K562 (cell line): ENCODE results near the gene KLHL12. TPM values are rescaled to one million over a fixed set of nuclear protein-coding genes. Genes with fewer than 3 reads are reported as not detected.

Experiments used
- ATF3 ChIP-seq, 2 experiments: fragments of 450-650 bp in 1 of 2; sonication (generic) in 1 of 2; formaldehyde crosslinking in 1 of 2; IDR thresholded peaks in 1 of 2; conservative IDR thresholded peaks in 1 of 2; 2 replicates each; pipeline versions ENCODE4 v1.6.1 to v1.8.1; 2016 to 2023; ENCODE audit warnings: mild to moderate bottlenecking in 2 of 2, moderate library complexity in 2 of 2, inconsistent platforms in 1 of 2, missing genetic modification reagents in 1 of 2
- BHLHE40 ChIP-seq: IDR thresholded peaks from 2 replicates; pipeline ENCODE4 v1.6.1; 2011; ENCODE audit warnings: low read length, improper control_type of control experiment
- ETV1 ChIP-seq: fragments of 450-650 bp; conservative IDR thresholded peaks from 2 replicates; pipeline ENCODE4 v1.6.1; 2016; ENCODE audit warnings: missing genetic modification characterization, control low read depth, low read depth, missing compliant biosample characterization
- HES1 ChIP-seq: fragments of 450-650 bp; IDR thresholded peaks from 2 replicates; pipeline ENCODE4 v1.6.1; 2016; ENCODE audit warnings: low read depth, mild to moderate bottlenecking, moderate library complexity
- ILK ChIP-seq: fragments of 450-650 bp; IDR thresholded peaks from 2 replicates; pipeline ENCODE4 v1.6.1; 2016; ENCODE audit warnings: missing genetic modification characterization, low read depth, mild to moderate bottlenecking, missing compliant biosample characterization, moderate library complexity, borderline replicate concordance
- KAT2B ChIP-seq: IDR thresholded peaks from one replicate; pipeline ENCODE4 v1.6.1; 2012; ENCODE audit warnings: low read depth, mild to moderate bottlenecking, control low read depth, inconsistent platforms, low read length, moderate library complexity
- KAT7 ChIP-seq: sonication (generic); formaldehyde crosslinking; IDR thresholded peaks from 2 replicates; pipeline ENCODE4 v1.8.0; 2022; ENCODE audit warnings: missing genetic modification reagents, mild to moderate bottlenecking, borderline replicate concordance
- MITF ChIP-seq: IDR thresholded peaks from 2 replicates; pipeline ENCODE4 v1.6.1; 2014; ENCODE audit warnings: antibody characterized with exemption
- MNT ChIP-seq, 2 experiments: fragments of 450-650 bp; conservative IDR thresholded peaks; 2 replicates each; pipeline ENCODE4 v1.6.1; 2017; ENCODE audit warnings: mild to moderate bottlenecking in 2 of 2, moderate library complexity in 2 of 2
- NEUROD1 ChIP-seq: fragments of 150-350 bp; IDR thresholded peaks from 2 replicates; pipeline ENCODE4 v1.6.1; 2014; ENCODE audit warnings: borderline replicate concordance, low read length, low read depth; ENCODE audit not compliant: partially characterized antibody
- NR2C2 ChIP-seq, 2 experiments: fragments of 200-800 bp in 1 of 2; sonication (Bioruptor generic) in 1 of 2; sonication (generic) in 1 of 2; formaldehyde crosslinking in 1 of 2; IDR thresholded peaks; 2 replicates each; pipeline versions ENCODE4 v1.6.1 to v1.8.0; 2016 to 2022; ENCODE audit warnings: mild to moderate bottlenecking in 1 of 2, missing compliant biosample characterization in 1 of 2, missing genetic modification characterization in 1 of 2, missing genetic modification reagents in 1 of 2
- PCBP1 ChIP-seq: fragments of 200-400 bp; formaldehyde crosslinking; IDR thresholded peaks from 2 replicates; pipeline ENCODE4 v1.6.1; 2018; ENCODE audit warnings: mild to moderate bottlenecking, low read depth, low read length; ENCODE audit not compliant: poor library complexity, severe bottlenecking
- PTBP1 ChIP-seq: fragments of 200-400 bp; formaldehyde crosslinking; IDR thresholded peaks from 2 replicates; pipeline ENCODE4 v1.6.1; 2017; ENCODE audit warnings: low read depth, low read length
- TFAM ChIP-seq: fragments of 250-450 bp; sonication (Bioruptor Pico); conservative IDR thresholded peaks from 2 replicates; pipeline ENCODE4 v1.5.0; 2021; ENCODE audit warnings: mild to moderate bottlenecking, moderate library complexity
- U2AF1 ChIP-seq: fragments of 200-400 bp; formaldehyde crosslinking; optimal IDR thresholded peaks from 2 replicates; pipeline ENCODE3; 2017; ENCODE audit warnings: mild to moderate bottlenecking, low read depth, low read length, moderate library complexity
- ZNF224 ChIP-seq: sonication (generic); formaldehyde crosslinking; IDR thresholded peaks from 2 replicates; pipeline ENCODE4 v1.8.0; 2022; ENCODE audit warnings: mild to moderate bottlenecking, missing genetic modification reagents
- ZNF280A ChIP-seq: fragments of 450-650 bp; IDR thresholded peaks from 2 replicates; pipeline ENCODE4 v1.6.1; 2018; ENCODE audit warnings: mild to moderate bottlenecking, low read depth; ENCODE audit not compliant: partially characterized antibody
- ZNF354B ChIP-seq: fragments of 250-450 bp; sonication (Bioruptor Pico); IDR thresholded peaks from 2 replicates; pipeline ENCODE4 v1.4.0; 2020
- ZNF79 ChIP-seq: fragments of 250-450 bp; sonication (Bioruptor Pico); IDR thresholded peaks from 2 replicates; pipeline ENCODE4 v1.4.0; 2020; ENCODE audit warnings: low read depth, mild to moderate bottlenecking, moderate library complexity
- polyA plus RNA-seq, 8 experiments: library from polyadenylated mRNA; depleted of rRNA in 4 of 8; stranded (reverse) in 5 of 8; unstranded in 3 of 8; fragments of >200 nt; fragmentation: Nextera tagmentation in 2 of 8; fragmentation: Illumina TruSeq in 1 of 8; extraction: Ambion mirVana in 2 of 8; extraction: Trizol in 1 of 8; gene quantifications; 2 replicates each; pipeline versions ENCODE4 v1.2.1 to v1.2.3, GENCODE V29; 2011 to 2014; ENCODE audit warnings: inconsistent platforms in 1 of 8, missing spikeins in 1 of 8
- total RNA-seq, 7 experiments: library from RNA; depleted of rRNA in 6 of 7; stranded (reverse); fragments of >200 nt in 6 of 7; fragmentation: Illumina TruSeq in 2 of 7; extraction: Trizol in 2 of 7; gene quantifications; 2 replicates each; pipeline versions ENCODE4 v1.2.1 to v1.2.3, GENCODE V29; 2011 to 2021; ENCODE audit warnings: low replicate concordance in 1 of 7

Gene KLHL12
- total and polyA plus RNA-seq, 9 of the 15 experiments (the other 6 are each of a cell fraction or from before 2014, with no cell fraction given): 23.1 to 85.1 (median 35.0) TPM

- TF ChIP-seq MNT (conservative IDR thresholded peaks at IDR 0.05): peak; percentile 93 to 96
- no peak for TF ChIP-seq ZNF224 (CRISPR knock-in tag)
- TF ChIP-seq BHLHE40: peak; percentile 99
- TF ChIP-seq ETV1 (tag): peak; percentile 77
- no peak for TF ChIP-seq ZNF79
- peak; percentile 100 for TF ChIP-seq ATF3 (IDR thresholded peaks at IDR 0.05)
- TF ChIP-seq ATF3 (CRISPR knock-in tag; conservative IDR thresholded peaks at IDR 0.05): peak; percentile 95
- no peak for TF ChIP-seq ZNF280A
- TF ChIP-seq NR2C2 (CRISPR knock-in tag; IDR thresholded peaks at IDR 0.05): peak; percentile 56
- TF ChIP-seq NR2C2 (tag; IDR thresholded peaks at IDR 0.05): peak; percentile 88
- TF ChIP-seq PTBP1: no peak
- no peak for TF ChIP-seq HES1
- TF ChIP-seq TFAM (CRISPR knock-in tag): no peak
- TF ChIP-seq ILK (tag): 0 out of 2 replicates have a peak, but pooled peaks have one; percentile 41
- no peak for TF ChIP-seq ZNF354B (CRISPR knock-in tag)
- TF ChIP-seq NEUROD1: peak; percentile 80
- TF ChIP-seq KAT2B: no peak
- no peak for TF ChIP-seq U2AF1
- peak; percentile 86 for TF ChIP-seq PCBP1
- peak; percentile 38; the same call in 1 of the 2 replicates for TF ChIP-seq KAT7 (CRISPR knock-in tag)
- peak; percentile 98 for TF ChIP-seq MITF
These were observed at the start of gene KLHL12 (continued) for GRCh38 chr1:202926581-202927491.
